IMR-90 (cell line): ENCODE data around the gene CLIP3. TPM values are rescaled to one million over a fixed set of nuclear protein-coding genes. Genes with fewer than 3 reads are reported as not detected.

ENCODE experiments used
- ATAC-seq: fragments of 200-7000 bp; cut with Tn5 transposase; 2 replicates; pipeline ENCODE4 v1.9.1; 2020; ENCODE audit warnings: low read depth, mild to moderate bottlenecking, moderate library complexity
- BruUV-seq: library from RNA; stranded (reverse); fragments of 400-500 nt; replicated peaks from 2 replicates; lab custom pipeline; 2021; lab: Mats Ljungman, UMichigan
- CTCF ChIA-PET: fragments of 300-600 bp; formaldehyde crosslinking; extraction: SDS; loops from one replicate; lab custom pipeline; 2021; ENCODE audit warnings: antibody characterized with exemption; lab: Yijun Ruan, JAX
- POLR2A ChIA-PET: fragments of 300-600 bp; sonication (Branson Sonifier 250); formaldehyde crosslinking; loops from one replicate; lab custom pipeline; 2022; ENCODE audit warnings: antibody characterized with exemption; ENCODE audit not compliant: unreplicated experiment; lab: Charles Lee
- DNase-seq: peaks from one replicate; pipeline ENCODE4 v3.0.0; 2013
- H2AFZ ChIP-seq: replicated peaks from 2 replicates; pipeline ENCODE3; 2013; ENCODE audit warnings: low read length, mild to moderate bottlenecking; ENCODE audit not compliant: poor library complexity
- H2AK5ac ChIP-seq: 2 replicates; pipeline ENCODE4 v1.6.1; 2013; ENCODE audit warnings: low read depth, low read length, inconsistent platforms
- H2AK9ac ChIP-seq: replicated peaks from 2 replicates; pipeline ENCODE3; 2013; ENCODE audit warnings: mild to moderate bottlenecking, low read depth, low read length, moderate library complexity; ENCODE audit not compliant: poor library complexity
- H2BK120ac ChIP-seq: 2 replicates; pipeline ENCODE4 v1.6.1; 2013; ENCODE audit warnings: low read depth, low read length, inconsistent platforms
- H2BK15ac ChIP-seq: 3 replicates; pipeline ENCODE4 v1.6.1; 2013; ENCODE audit warnings: low read depth, low read length, inconsistent platforms
- H2BK20ac ChIP-seq: 2 replicates; pipeline ENCODE4 v1.6.1; 2013; ENCODE audit warnings: low read depth, mild to moderate bottlenecking, inconsistent platforms, low read length, moderate library complexity
- H2BK5ac ChIP-seq: 2 replicates; pipeline ENCODE4 v1.6.1; 2013; ENCODE audit warnings: mild to moderate bottlenecking, low read depth, low read length, inconsistent platforms; ENCODE audit not compliant: poor library complexity, severe bottlenecking
- H3K14ac ChIP-seq: replicated peaks from 2 replicates; pipeline ENCODE4 v1.6.1; 2013; ENCODE audit warnings: low read depth, low read length, inconsistent platforms
- H3K18ac ChIP-seq: 2 replicates; pipeline ENCODE4 v1.6.1; 2013; ENCODE audit warnings: low read depth, low read length, control low read depth
- H3K23ac ChIP-seq: 2 replicates; pipeline ENCODE4 v1.6.1; 2013; ENCODE audit warnings: low read depth, low read length, inconsistent platforms
- H3K27ac ChIP-seq: 2 replicates; pipeline ENCODE4 v1.5.1; 2013; ENCODE audit warnings: mild to moderate bottlenecking, control low read depth, low read length; ENCODE audit not compliant: insufficient read depth
- H3K27me3 ChIP-seq: 2 replicates; pipeline ENCODE4 v1.6.1; 2013; ENCODE audit warnings: low read length; ENCODE audit not compliant: control insufficient read depth, insufficient read depth
- H3K36me3 ChIP-seq: 2 replicates; pipeline ENCODE4 v1.6.1; 2013; ENCODE audit warnings: low read length, mixed read lengths; ENCODE audit not compliant: control insufficient read depth, insufficient read depth
- H3K4ac ChIP-seq: 2 replicates; pipeline ENCODE4 v1.6.1; 2013; ENCODE audit warnings: low read depth, low read length, inconsistent platforms
- H3K4me1 ChIP-seq: 2 replicates; pipeline ENCODE4 v1.6.1; 2013; ENCODE audit warnings: low read length, mixed read lengths; ENCODE audit not compliant: control insufficient read depth, insufficient read depth
- H3K4me2 ChIP-seq: 2 replicates; pipeline ENCODE4 v1.6.1; 2013; ENCODE audit warnings: low read depth, mild to moderate bottlenecking, control low read depth, low read length, moderate library complexity
- H3K4me3 ChIP-seq: 2 replicates; pipeline ENCODE4 v1.5.1; 2013; ENCODE audit warnings: low read depth, mild to moderate bottlenecking, control low read depth, low read length, moderate library complexity; ENCODE audit not compliant: insufficient read depth
- H3K56ac ChIP-seq: 2 replicates; pipeline ENCODE4 v1.6.1; 2013; ENCODE audit warnings: low read length, inconsistent platforms; ENCODE audit not compliant: insufficient read depth; ENCODE audit errors: extremely low read depth
- H3K79me1 ChIP-seq, 2 experiments: 2 replicates each; pipeline ENCODE4 v1.6.1; 2013; ENCODE audit warnings: low read length in 2 of 2, inconsistent platforms in 1 of 2, low read depth in 1 of 2
- H3K9ac ChIP-seq: 2 replicates; pipeline ENCODE4 v1.6.1; 2013; ENCODE audit warnings: low read depth, low read length, control low read depth
- H3K9me1 ChIP-seq: 2 replicates; pipeline ENCODE4 v1.6.1; 2013; ENCODE audit warnings: low read length, inconsistent platforms; ENCODE audit not compliant: insufficient read depth
- H3K9me3 ChIP-seq: 2 replicates; pipeline ENCODE4 v1.6.1; 2013; ENCODE audit warnings: low read length; ENCODE audit not compliant: control insufficient read depth, insufficient read depth
- H4K20me1 ChIP-seq: 2 replicates; pipeline ENCODE4 v1.6.1; 2013; ENCODE audit warnings: low read length, inconsistent platforms; ENCODE audit not compliant: insufficient read depth
- H4K5ac ChIP-seq: 2 replicates; pipeline ENCODE4 v1.6.1; 2013; ENCODE audit warnings: mild to moderate bottlenecking, low read depth, low read length, control low read depth
- H4K8ac ChIP-seq, 2 experiments: 2 replicates each; pipeline ENCODE4 v1.6.1; 2013; ENCODE audit warnings: low read depth in 2 of 2, low read length in 2 of 2, control low read depth in 1 of 2, inconsistent platforms in 1 of 2
- H4K91ac ChIP-seq: 2 replicates; pipeline ENCODE4 v1.6.1; 2013; ENCODE audit warnings: low read depth, low read length, inconsistent platforms; ENCODE audit not compliant: insufficient read depth
- BHLHE40 ChIP-seq: fragments of 150-350 bp; IDR thresholded peaks from 2 replicates; pipeline ENCODE4 v1.6.1; 2016; ENCODE audit warnings: mild to moderate bottlenecking, low read depth, low read length
- CEBPB ChIP-seq: IDR thresholded peaks from 2 replicates; pipeline ENCODE4 v1.6.1; 2012; ENCODE audit warnings: low read depth, low read length, improper control_type of control experiment
- CHD1 ChIP-seq: IDR thresholded peaks from 2 replicates; pipeline ENCODE4 v1.6.1; 2012; ENCODE audit warnings: low read depth, low read length, improper control_type of control experiment
- FOS ChIP-seq: fragments of 150-350 bp; IDR thresholded peaks from 2 replicates; pipeline ENCODE4 v1.6.1; 2016; ENCODE audit warnings: low read depth, low read length
- MAFK ChIP-seq: IDR thresholded peaks from 2 replicates; pipeline ENCODE4 v1.6.1; 2012; ENCODE audit warnings: low read depth, low read length, improper control_type of control experiment
- MAZ ChIP-seq: IDR thresholded peaks from 2 replicates; pipeline ENCODE4 v1.6.1; 2012; ENCODE audit warnings: low read depth, mild to moderate bottlenecking, low read length, improper control_type of control experiment, moderate library complexity, borderline replicate concordance
- NFE2L2 ChIP-seq: fragments of 150-350 bp; IDR thresholded peaks from 2 replicates; pipeline ENCODE4 v1.6.1; 2016; ENCODE audit warnings: low read depth, mild to moderate bottlenecking, low read length
- POLR2A ChIP-seq: IDR thresholded peaks from 2 replicates; pipeline ENCODE4 v1.6.1; 2012; ENCODE audit warnings: mild to moderate bottlenecking, low read depth, low read length
- RAD21 ChIP-seq: IDR thresholded peaks from 2 replicates; pipeline ENCODE4 v1.6.1; 2012; ENCODE audit warnings: low read length, improper control_type of control experiment
- RCOR1 ChIP-seq: IDR thresholded peaks from 2 replicates; pipeline ENCODE4 v1.6.1; 2012; ENCODE audit warnings: mild to moderate bottlenecking, low read length, improper control_type of control experiment; ENCODE audit not compliant: insufficient replicate concordance
- RFX5 ChIP-seq: IDR thresholded peaks from 2 replicates; pipeline ENCODE4 v1.8.0; 2012; ENCODE audit warnings: low read depth, mild to moderate bottlenecking, low read length, moderate library complexity
- SMC3 ChIP-seq: fragments of 150-350 bp; IDR thresholded peaks from 2 replicates; pipeline ENCODE4 v1.6.1; 2016; ENCODE audit warnings: low read depth, mild to moderate bottlenecking, antibody characterized with exemption, low read length, moderate library complexity
- WGBS, 2 experiments: methylation state at CpG; one replicate each; pipeline versions ENCODE4 v1.1.5 to v1.1.7; 2013; ENCODE audit warnings: missing lambda C conversion rate in 2 of 2; ENCODE audit not compliant: insufficient read length in 1 of 2; ENCODE audit errors: extremely low coverage in 2 of 2; 5-methylcytosine and 5-hydroxymethylcytosine counted together
- dilution Hi-C: fragments of 300-500 bp; cut with HindIII; formaldehyde crosslinking; loops from one replicate; pipeline ENCODE4 v1.14.3; 2018; ENCODE audit warnings: low sequenced_read_pairs; ENCODE audit not compliant: unreplicated experiment
- in situ Hi-C: fragments of 300-500 bp; cut with MboI; formaldehyde crosslinking; loops from 3 replicates; pipeline ENCODE4 v1.14.3; 2019; ENCODE audit warnings: low sequenced_read_pairs, inconsistent platforms, mixed read lengths
- intact Hi-C: fragments of 100-400 bp; cut with micrococcal nuclease; formaldehyde crosslinking; loops from 2 replicates; pipeline ENCODE4 v1.10.0; 2022
- polyA plus RNA-seq, 3 experiments: library from polyadenylated mRNA; depleted of rRNA; stranded (reverse); fragments of >200 nt; gene quantifications; 2 replicates each; pipeline ENCODE4 v1.2.3, GENCODE V29; 2012; ENCODE audit warnings: low replicate concordance in 1 of 3
- total RNA-seq: library from RNA; depleted of rRNA; stranded (reverse); fragments of >200 nt; gene quantifications from 2 replicates; pipeline ENCODE4 v1.2.3, GENCODE V29; 2012
- TF ChIP-seq, protein P1 (sequence below): fragments of 150-350 bp; IDR thresholded peaks from 2 replicates; pipeline ENCODE4 v1.6.1; 2016; ENCODE audit warnings: low read depth, mild to moderate bottlenecking, low read length, moderate library complexity, borderline replicate concordance
- TF ChIP-seq, protein P2 (sequence below): fragments of 150-350 bp; IDR thresholded peaks from 2 replicates; pipeline ENCODE4 v1.6.1; 2017; ENCODE audit warnings: mild to moderate bottlenecking, antibody characterized with exemption, low read length, low read depth
- TF ChIP-seq, protein P3 (sequence below): conservative IDR thresholded peaks from 2 replicates; pipeline ENCODE4 v1.5.1; 2012; ENCODE audit warnings: mild to moderate bottlenecking, low read depth, low read length, improper control_type of control experiment

Gene CLIP3
- total and polyA plus RNA-seq, 2 of the 4 experiments (the other 2 are of a cell fraction) = 5.4 to 28.7 TPM

DNA sequence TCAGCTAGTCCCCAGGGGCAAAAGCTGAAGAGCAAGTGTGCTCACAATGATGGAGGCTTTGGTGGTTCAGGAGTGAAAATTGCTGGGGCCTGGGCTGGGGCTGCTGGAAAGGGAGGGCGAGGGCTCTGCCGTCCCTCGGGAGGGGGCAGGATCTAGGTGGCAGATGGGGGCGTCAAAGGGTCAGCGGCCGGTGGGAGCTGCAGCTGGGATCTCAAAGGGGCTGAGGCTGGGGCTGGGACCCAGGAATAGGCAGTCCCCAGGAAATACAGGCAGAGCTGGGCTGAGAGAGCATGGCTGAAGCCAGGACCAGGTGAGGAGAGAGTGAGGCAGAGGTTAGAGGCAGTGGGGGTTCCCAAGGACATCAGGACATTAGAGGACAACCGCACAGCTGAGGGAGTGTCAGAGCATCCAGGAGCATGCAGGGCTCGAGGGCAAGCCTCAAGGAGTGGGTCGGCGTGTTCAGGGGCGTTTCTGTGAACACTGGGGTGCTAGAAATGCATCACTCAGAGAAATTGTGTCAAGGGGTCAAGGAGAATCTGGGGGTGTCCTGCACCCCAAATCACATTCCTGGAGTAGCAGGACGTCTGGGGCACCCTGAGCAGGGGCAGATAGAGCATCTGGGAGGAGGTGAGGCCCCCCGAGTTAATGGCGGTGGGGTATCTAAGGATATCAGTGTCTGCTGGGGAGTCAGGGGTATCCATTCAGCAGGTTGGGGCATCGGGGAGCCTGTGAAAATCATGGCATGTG lies 22.9 kb downstream of the CLIP3 start:
- no peak overlapping the region for H2BK20ac ChIP-seq
- peak overlapping the region; percentile 24 for H3K4me3 ChIP-seq
- H2BK120ac ChIP-seq = no peak overlapping the region
- peak overlapping the region; percentile 85 for H2AFZ ChIP-seq
- POLR2A ChIA-PET = no interaction called here
- no peaks in the 10 kb centered on the region; the same call in 1 of the 2 replicates for H3K36me3 ChIP-seq
- peaks cover 6% of the 10 kb centered on the region for H3K9me1 ChIP-seq
- no peak overlapping the region for H3K23ac ChIP-seq
- no peak overlapping the region for H4K91ac ChIP-seq
- peak overlapping the region; percentile 12; the same call in 1 of the 2 replicates for H4K5ac ChIP-seq
- H3K27ac ChIP-seq = no peak overlapping the region; the same call in 1 of the 2 replicates
- peak overlapping the region; percentile 27; the same call in 1 of the 2 replicates for H3K9ac ChIP-seq
- in situ Hi-C loops = no loop called here
- H3K4me1 ChIP-seq = peaks cover 7% of the 10 kb centered on the region; the same call in 1 of the 2 replicates
- H2BK15ac ChIP-seq = no peak overlapping the region
- H3K14ac ChIP-seq = no peak overlapping the region
- ATAC-seq = no peak
- H3K4ac ChIP-seq = no peak overlapping the region
- no peaks in the 10 kb centered on the region; the same call in 1 of the 2 replicates for H4K20me1 ChIP-seq
- peak overlapping the region; percentile 46 for H2AK9ac ChIP-seq
- 75% methylated on average over 7 of the region's 15 CpGs; no CpG with 5 or more reads in 1 of the 2 experiments for whole genome bisulfite sequencing, 2 experiments
- H2BK5ac ChIP-seq = no peak overlapping the region
- H4K8ac ChIP-seq = peak overlapping the region in 1 of 2 experiments; percentile 82; a peak in 1 of 4 replicates
- H3K4me2 ChIP-seq = peak overlapping the region; percentile 19; the same call in 1 of the 2 replicates
- H3K18ac ChIP-seq = no peak overlapping the region
- BruUV-seq = no TSS peak
- dilution Hi-C loops = no loop called here
- peak overlapping the region; percentile 4; the same call in 1 of the 2 replicates for H2AK5ac ChIP-seq
- intact Hi-C loops = no loop called here
- CTCF ChIA-PET = no interaction called here
- H3K9me3 ChIP-seq = no peaks in the 10 kb centered on the region
- H3K27me3 ChIP-seq = no peaks in the 10 kb centered on the region
- H3K79me1 ChIP-seq = peaks cover 7 to 14% of the 10 kb centered on the region in 2 experiments; a peak in 3 of 4 replicates
- DNase-seq = no peak
- H3K56ac ChIP-seq = no peak overlapping the region
- TF ChIP-seq MAZ (no peak), POLR2A (no peak), CEBPB (no peak), NFE2L2 (no peak), RCOR1 (no peak), SMC3 (no peak), RAD21 (no peak), BHLHE40 (no peak), CHD1 (no peak), RFX5 (no peak), MAFK (no peak), FOS (no peak)
- TF ChIP-seq, protein P1, sequence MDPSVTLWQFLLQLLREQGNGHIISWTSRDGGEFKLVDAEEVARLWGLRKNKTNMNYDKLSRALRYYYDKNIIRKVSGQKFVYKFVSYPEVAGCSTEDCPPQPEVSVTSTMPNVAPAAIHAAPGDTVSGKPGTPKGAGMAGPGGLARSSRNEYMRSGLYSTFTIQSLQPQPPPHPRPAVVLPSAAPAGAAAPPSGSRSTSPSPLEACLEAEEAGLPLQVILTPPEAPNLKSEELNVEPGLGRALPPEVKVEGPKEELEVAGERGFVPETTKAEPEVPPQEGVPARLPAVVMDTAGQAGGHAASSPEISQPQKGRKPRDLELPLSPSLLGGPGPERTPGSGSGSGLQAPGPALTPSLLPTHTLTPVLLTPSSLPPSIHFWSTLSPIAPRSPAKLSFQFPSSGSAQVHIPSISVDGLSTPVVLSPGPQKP = no peak
- TF ChIP-seq, protein P2, sequence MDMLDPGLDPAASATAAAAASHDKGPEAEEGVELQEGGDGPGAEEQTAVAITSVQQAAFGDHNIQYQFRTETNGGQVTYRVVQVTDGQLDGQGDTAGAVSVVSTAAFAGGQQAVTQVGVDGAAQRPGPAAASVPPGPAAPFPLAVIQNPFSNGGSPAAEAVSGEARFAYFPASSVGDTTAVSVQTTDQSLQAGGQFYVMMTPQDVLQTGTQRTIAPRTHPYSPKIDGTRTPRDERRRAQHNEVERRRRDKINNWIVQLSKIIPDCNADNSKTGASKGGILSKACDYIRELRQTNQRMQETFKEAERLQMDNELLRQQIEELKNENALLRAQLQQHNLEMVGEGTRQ = no peak
- TF ChIP-seq, protein P3, sequence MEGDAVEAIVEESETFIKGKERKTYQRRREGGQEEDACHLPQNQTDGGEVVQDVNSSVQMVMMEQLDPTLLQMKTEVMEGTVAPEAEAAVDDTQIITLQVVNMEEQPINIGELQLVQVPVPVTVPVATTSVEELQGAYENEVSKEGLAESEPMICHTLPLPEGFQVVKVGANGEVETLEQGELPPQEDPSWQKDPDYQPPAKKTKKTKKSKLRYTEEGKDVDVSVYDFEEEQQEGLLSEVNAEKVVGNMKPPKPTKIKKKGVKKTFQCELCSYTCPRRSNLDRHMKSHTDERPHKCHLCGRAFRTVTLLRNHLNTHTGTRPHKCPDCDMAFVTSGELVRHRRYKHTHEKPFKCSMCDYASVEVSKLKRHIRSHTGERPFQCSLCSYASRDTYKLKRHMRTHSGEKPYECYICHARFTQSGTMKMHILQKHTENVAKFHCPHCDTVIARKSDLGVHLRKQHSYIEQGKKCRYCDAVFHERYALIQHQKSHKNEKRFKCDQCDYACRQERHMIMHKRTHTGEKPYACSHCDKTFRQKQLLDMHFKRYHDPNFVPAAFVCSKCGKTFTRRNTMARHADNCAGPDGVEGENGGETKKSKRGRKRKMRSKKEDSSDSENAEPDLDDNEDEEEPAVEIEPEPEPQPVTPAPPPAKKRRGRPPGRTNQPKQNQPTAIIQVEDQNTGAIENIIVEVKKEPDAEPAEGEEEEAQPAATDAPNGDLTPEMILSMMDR = no peak
